ENCODE measurements around the gene POU2F1.
"Not testable (repeated sequence)": the region's sequence is repeated elsewhere in the genome, so short reads cannot be mapped to it uniquely, and the experiment has no call there.

POU2F1 gene

DNA sequence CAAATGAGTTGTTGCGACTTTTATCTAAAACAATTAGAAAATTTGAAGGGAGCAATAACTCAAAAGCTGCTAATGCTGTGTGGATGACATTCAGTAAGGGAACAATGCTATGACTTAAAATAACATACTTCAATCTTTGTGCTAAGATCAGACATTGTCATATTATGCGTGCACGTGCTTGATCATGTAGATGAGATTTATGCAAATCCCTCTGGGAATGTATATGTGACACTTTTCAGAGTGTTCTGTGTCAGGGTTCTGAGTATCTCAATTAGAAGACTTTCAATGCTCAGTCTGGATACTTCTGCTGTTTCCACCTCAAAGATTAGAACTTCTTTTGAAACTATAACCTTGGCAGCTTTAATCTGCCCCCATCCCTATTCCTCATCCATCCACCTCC lies 18.6 kb upstream of the POU2F1 start:
- DNase-seq (ENCODE audit: extremely low read depth, low read depth): no peak
- TF ChIP-seq, protein P1, sequence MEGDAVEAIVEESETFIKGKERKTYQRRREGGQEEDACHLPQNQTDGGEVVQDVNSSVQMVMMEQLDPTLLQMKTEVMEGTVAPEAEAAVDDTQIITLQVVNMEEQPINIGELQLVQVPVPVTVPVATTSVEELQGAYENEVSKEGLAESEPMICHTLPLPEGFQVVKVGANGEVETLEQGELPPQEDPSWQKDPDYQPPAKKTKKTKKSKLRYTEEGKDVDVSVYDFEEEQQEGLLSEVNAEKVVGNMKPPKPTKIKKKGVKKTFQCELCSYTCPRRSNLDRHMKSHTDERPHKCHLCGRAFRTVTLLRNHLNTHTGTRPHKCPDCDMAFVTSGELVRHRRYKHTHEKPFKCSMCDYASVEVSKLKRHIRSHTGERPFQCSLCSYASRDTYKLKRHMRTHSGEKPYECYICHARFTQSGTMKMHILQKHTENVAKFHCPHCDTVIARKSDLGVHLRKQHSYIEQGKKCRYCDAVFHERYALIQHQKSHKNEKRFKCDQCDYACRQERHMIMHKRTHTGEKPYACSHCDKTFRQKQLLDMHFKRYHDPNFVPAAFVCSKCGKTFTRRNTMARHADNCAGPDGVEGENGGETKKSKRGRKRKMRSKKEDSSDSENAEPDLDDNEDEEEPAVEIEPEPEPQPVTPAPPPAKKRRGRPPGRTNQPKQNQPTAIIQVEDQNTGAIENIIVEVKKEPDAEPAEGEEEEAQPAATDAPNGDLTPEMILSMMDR (IDR thresholded peaks at IDR 0.05; ENCODE audit: low read depth, low read length): no peak

DNA sequence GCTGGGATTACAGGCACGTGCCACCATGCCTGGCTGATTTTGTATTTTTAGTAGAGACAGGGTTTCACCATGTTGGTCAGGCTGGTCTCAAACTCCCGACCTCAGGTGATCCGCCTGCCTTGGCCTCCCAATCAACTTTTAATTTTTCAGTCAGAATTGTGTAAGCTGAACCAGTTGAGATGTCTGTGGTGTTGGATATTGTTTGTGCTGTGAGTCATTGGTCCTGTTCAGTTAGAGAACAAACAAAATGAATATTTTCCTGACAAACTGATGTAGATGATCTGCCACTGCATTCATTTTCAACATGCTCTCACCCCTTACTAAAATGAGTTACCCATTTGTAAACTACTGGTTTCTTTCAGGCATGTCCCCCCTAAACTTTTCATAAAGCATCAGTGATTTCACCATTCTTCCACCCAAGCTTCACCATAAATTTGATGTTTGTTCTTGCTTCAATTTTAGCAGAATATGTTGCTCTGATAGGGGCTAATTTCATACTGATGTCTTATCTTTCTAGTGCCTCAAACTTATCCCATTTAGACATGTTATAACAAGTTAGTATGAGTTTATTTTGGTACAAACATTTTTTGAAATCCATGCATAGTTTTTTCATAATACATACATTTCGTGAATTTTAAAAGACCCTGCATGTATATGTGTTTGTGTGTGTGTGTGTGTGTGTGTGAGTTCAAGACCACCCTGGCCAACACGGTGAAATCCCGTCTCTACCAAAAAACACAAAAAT lies 15.2 kb upstream of the POU2F1 start:
- not testable (repeated sequence) for DNase-seq (ENCODE audit: extremely low read depth, low read depth)

DNA sequence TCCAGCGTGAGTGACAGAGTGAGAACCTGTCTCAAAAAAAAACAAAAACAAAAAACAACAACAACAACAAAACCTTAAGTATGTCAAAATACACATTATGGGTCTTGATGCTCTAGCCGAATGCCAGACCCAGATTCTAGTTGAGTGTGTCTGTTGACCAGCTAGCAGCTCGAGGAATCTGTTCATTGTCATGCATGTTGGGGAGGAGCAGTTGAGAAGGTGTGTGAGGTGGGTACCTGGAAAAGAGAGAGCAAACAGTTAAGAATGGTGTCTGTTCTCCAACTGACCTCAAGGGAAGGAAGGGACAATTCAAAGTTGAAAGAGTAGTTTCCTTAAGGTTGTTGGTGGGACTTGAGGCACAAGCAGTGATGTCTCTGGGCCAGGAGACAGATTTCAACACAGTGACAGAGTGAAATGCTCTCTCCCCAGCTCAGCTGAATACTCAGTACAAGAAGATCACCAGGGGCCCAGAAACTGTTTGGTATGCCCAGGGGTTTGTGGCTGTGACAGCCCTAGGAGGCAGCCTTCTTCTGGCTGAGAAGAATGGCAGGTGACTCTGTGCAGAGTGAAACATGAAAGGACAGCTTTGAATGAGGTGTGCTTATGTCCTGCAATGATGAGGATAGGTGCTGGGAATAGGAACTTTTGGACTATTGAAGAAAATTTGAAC lies 14.4 kb upstream of the POU2F1 start:
- DNase-seq (ENCODE audit: extremely low read depth, low read depth): no peak
- TF ChIP-seq, protein P1 (IDR thresholded peaks at IDR 0.05; ENCODE audit: low read depth, low read length): no peak

DNA sequence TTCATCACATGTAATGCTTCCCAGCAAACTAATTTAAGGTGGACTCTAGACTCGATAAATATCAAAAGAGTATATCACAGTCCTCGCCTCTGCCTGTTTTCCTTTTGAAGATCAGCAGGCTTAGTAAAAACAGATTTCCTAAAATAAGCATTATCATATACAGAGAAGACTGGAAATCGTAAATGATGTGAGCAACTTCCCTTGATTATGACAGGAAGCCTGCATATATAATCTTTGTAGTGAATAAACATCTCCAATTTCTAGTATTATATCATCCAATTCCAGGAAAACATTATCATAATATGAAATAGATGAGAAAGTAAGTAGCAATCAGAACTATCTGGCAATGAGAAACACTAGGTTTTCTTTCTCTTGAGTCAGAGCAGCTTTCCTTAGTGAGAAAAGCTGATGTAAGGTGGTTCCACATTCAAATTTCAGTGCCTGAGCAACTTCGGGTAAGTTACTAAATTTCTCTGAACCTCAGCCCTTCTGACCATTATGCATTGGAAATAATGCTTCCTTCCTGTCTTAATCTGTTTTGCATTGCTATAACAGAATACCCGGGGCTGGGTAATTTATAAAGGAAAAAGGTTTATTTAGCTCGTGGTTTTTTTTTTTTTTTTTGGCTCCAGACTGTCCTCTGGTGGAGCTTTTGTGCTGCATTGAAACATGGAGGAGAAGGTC lies 12.6 kb upstream of the POU2F1 start:
- no peak for DNase-seq (ENCODE audit: extremely low read depth, low read depth)

DNA sequence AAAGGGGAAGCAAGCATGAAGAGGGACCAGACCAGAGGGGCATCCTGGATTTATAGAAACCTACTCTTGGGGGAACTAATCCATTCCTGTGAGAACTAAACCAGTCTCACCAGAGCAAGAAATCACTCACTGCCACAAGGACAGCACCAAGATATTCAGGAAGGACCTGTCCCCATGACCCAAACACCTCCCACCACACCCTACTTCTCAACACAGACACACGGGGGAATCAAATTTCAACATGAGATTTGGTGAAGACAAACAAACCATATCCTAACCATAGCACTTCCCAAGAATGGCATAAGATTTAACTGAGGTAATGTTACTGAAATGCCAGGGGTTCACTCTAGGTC lies 12.1 kb upstream of the POU2F1 start:
- TF ChIP-seq, protein P1 (IDR thresholded peaks at IDR 0.05; ENCODE audit: low read depth, low read length): no peak
- DNase-seq (ENCODE audit: extremely low read depth, low read depth): no peak

More for the DNA sequence above, 12.6 kb upstream of the POU2F1 start:
- TF ChIP-seq, protein P1 (IDR thresholded peaks at IDR 0.05; ENCODE audit: low read depth, low read length): peak; percentile 14

DNA sequence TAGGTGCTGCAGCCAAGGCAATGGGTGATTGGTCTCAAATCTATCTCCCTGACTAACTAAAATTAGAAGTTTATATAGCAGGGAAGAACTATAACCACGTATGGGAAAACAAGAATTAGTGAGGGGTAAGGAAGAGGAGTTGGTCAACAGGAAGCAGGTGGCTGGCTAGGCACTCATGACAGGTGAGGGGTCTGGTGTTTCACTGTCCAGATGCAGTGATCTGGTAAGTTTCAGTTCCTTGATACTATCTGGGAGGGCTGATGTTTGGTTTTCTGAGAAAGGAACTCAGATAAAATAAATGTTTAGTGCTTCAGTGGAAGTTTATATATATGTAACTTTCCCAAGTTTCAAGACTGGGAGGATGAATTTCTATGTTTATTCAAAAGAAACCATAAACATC lies 11.6 kb upstream of the POU2F1 start:
- TF ChIP-seq, protein P1 (IDR thresholded peaks at IDR 0.05; ENCODE audit: low read depth, low read length): no peak
- no peak for DNase-seq (ENCODE audit: extremely low read depth, low read depth)

DNA sequence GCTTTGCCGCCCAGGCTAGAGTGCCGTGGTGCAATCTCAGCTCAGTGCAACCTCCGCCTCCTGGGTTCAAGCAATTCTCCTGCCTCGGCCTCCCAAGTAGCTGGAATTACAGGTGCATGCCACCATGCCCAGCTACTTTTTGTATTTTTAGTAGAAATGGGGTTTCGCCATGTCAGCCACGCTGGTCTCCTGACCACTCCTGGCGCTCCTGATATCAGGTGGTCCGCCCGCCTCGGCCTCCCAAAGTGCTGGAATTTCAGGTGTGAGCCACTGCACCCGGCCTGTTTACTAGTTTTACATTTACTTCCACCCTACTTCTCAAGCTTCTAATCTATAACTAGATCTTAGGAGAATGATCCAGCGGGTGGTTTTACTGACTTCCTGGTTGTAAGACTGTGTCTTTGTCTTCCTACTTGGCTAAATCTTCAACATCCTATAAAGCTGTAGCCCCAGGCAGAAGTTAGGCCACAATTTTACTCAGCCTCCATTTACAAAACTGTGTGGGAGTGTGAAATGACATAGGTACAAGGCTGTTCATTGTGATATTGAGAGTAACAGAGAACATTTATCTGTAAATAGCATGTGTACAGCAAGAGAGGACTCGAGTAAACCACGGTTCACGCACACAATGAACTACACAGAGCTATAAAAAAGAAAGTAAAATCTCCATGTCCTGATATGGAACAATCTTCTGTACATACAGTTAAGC lies 9.6 kb upstream of the POU2F1 start:
- TF ChIP-seq, protein P1 (IDR thresholded peaks at IDR 0.05; ENCODE audit: low read depth, low read length): no peak
- DNase-seq (ENCODE audit: extremely low read depth, low read depth): no peak
